HG03097 (cell line): Measurements from ENCODE around the gene IQCE.
"Not testable (repeated sequence)": the region's sequence is repeated elsewhere in the genome, so short reads cannot be mapped to it uniquely, and the experiment has no call there.

ENCODE experiments used
- ATAC-seq: cut with Tn5 transposase; IDR thresholded peaks from one replicate; pipeline ENCODE4 v1.9.1; 2021; ENCODE audit not compliant: unreplicated experiment, low FRiP score

Gene IQCE

GRCh38 chr7:2575733-2576340, 17.1 kb downstream of the IQCE start:
- ATAC-seq = no peak

- no peak for ATAC-seq
Measured at GRCh38 chr7:2576742-2577491, 18.1 kb downstream of the IQCE start.

- no peak for ATAC-seq
Measured at GRCh38 chr7:2577914-2578680, 19.3 kb downstream of the IQCE start.

GRCh38 chr7:2580636-2581035, 21.9 kb downstream of the IQCE start:
- no peak for ATAC-seq

- ATAC-seq = no peak
Measured at GRCh38 chr7:2582006-2582735, 23.4 kb downstream of the IQCE start.

- no peak for ATAC-seq
Measured at GRCh38 chr7:2583798-2584580, 25.2 kb downstream of the IQCE start.

- no peak for ATAC-seq
Measured at GRCh38 chr7:2585446-2585845, 26.7 kb downstream of the IQCE start.

GRCh38 chr7:2586326-2587020, 27.7 kb downstream of the IQCE start:
- ATAC-seq = no peak

GRCh38 chr7:2587134-2587533, 28.4 kb downstream of the IQCE start:
- ATAC-seq = no peak

- ATAC-seq = no peak
Measured at GRCh38 chr7:2587778-2588177, 29.0 kb downstream of the IQCE start.

- no peak for ATAC-seq
Measured at GRCh38 chr7:2589341-2589740, 30.6 kb downstream of the IQCE start.

GRCh38 chr7:2589941-2590340, 31.2 kb downstream of the IQCE start:
- not testable (repeated sequence) for ATAC-seq

- no peak for ATAC-seq
Measured at GRCh38 chr7:2592375-2592865, 33.6 kb downstream of the IQCE start.

GRCh38 chr7:2593036-2593727, 34.4 kb downstream of the IQCE start:
- ATAC-seq = no peak

GRCh38 chr7:2594599-2594998, 35.8 kb downstream of the IQCE start:
- ATAC-seq = no peak

GRCh38 chr7:2595258-2595860, 36.6 kb downstream of the IQCE start:
- no peak for ATAC-seq

GRCh38 chr7:2596464-2597272, 37.9 kb downstream of the IQCE start:
- ATAC-seq = no peak

GRCh38 chr7:2597273-2597640, 38.5 kb downstream of the IQCE start:
- no peak for ATAC-seq
